Osteoblast (primary cell): ENCODE measurements around the gene CDHR1. TPM values are rescaled to one million over a fixed set of nuclear protein-coding genes. Genes with fewer than 3 reads are reported as not detected.
A peak's percentile ranks its signal among the peaks of the same experiment; 100 is the strongest.

Experiments used
- DNase-seq: peaks from one replicate; pipeline ENCODE4 v3.0.0; 2011; ENCODE audit warnings: low spot score, mixed read lengths; ENCODE audit not compliant: insufficient read length; ENCODE audit errors: missing footprints
- H2AFZ ChIP-seq: 2 replicates; pipeline ENCODE4 v1.6.0; 2011; ENCODE audit warnings: mild to moderate bottlenecking, low read length
- H3K27ac ChIP-seq: 2 replicates; pipeline ENCODE4 v1.5.1; 2011; ENCODE audit warnings: mild to moderate bottlenecking, low read depth, low read length, moderate library complexity
- H3K27me3 ChIP-seq: 2 replicates; pipeline ENCODE4 v1.6.0; 2012; ENCODE audit warnings: mild to moderate bottlenecking, control low read depth, inconsistent platforms, low read length, moderate library complexity; ENCODE audit not compliant: insufficient read depth
- H3K36me3 ChIP-seq: 2 replicates; pipeline ENCODE4 v1.5.1; 2011; ENCODE audit warnings: mild to moderate bottlenecking, low read length, control low read depth, moderate library complexity; ENCODE audit not compliant: insufficient read depth
- H3K4me1 ChIP-seq: 2 replicates; pipeline ENCODE4 v1.5.1; 2011; ENCODE audit warnings: mild to moderate bottlenecking, low read length, control low read depth, moderate library complexity; ENCODE audit not compliant: insufficient read depth
- H3K4me2 ChIP-seq: 2 replicates; pipeline ENCODE4 v1.6.0; 2011; ENCODE audit warnings: mild to moderate bottlenecking, low read length; ENCODE audit not compliant: insufficient read depth
- H3K4me3 ChIP-seq: fragments of 200-600 bp; sonication (generic); 3 replicates; pipeline ENCODE4 v1.5.1; 2012; ENCODE audit warnings: mild to moderate bottlenecking, low read length, inconsistent platforms; ENCODE audit not compliant: insufficient read depth
- H3K79me2 ChIP-seq: 2 replicates; pipeline ENCODE4 v1.6.0; 2012; ENCODE audit warnings: mild to moderate bottlenecking, low read length, control low read depth, inconsistent platforms; ENCODE audit not compliant: insufficient read depth
- H3K9me3 ChIP-seq: 2 replicates; pipeline ENCODE4 v1.5.1; 2011; ENCODE audit warnings: low read depth, low read length, control low read depth
- H4K20me1 ChIP-seq: 2 replicates; pipeline ENCODE4 v1.6.0; 2012; ENCODE audit warnings: mild to moderate bottlenecking, low read length, control low read depth; ENCODE audit not compliant: insufficient read depth
- CTCF ChIP-seq: IDR thresholded peaks from 2 replicates; pipeline ENCODE4 v1.5.1; 2011; ENCODE audit warnings: mild to moderate bottlenecking, low read depth, low read length, moderate library complexity; ENCODE audit errors: extremely low read depth
- total RNA-seq: library from RNA; depleted of rRNA; stranded (reverse); fragments of >200 nt; gene quantifications from 2 replicates; pipeline ENCODE4 v1.2.3, GENCODE V29; 2012

The CDHR1 gene
- total RNA-seq, 1 donor, result under 0.01 TPM

- DNase-seq, result peak; percentile 50
Observed at GRCh38 chr10:84237199-84238051, 43.1 kb downstream of the CDHR1 start.

GRCh38 chr10:84238909-84239308 lies 44.6 kb downstream of the CDHR1 start:
- DNase-seq, result no peak

More at GRCh38 chr10:84237199-84238051, 43.1 kb downstream of the CDHR1 start:
- no peak overlapping the region for H3K27ac ChIP-seq
- no peak overlapping the region for H2AFZ ChIP-seq
- H3K4me2 ChIP-seq, result no peak overlapping the region
- H3K4me3 ChIP-seq, result no peak overlapping the region
- H3K79me2 ChIP-seq, result no peaks in the 10 kb centered on the region
- H3K4me1 ChIP-seq, result no peaks in the 10 kb centered on the region
- no peak for TF ChIP-seq CTCF
- no peaks in the 10 kb centered on the region for H3K9me3 ChIP-seq
- no peaks in the 10 kb centered on the region for H4K20me1 ChIP-seq
- no peaks in the 10 kb centered on the region for H3K36me3 ChIP-seq
- H3K27me3 ChIP-seq, result no peaks in the 10 kb centered on the region

GRCh38 chr10:84241185-84241790 lies 47.0 kb downstream of the CDHR1 start, which contains the start of gene LRIT1:
TSS of gene LRIT1 (minus strand) at chr10:84241546. CDS start at chr10:84241439, 107 bp downstream.
- Histone ChIP-seq H3K36me3 (no peaks in the 10 kb centered on the region), H4K20me1 (no peaks in the 10 kb centered on the region), H3K27ac (no peak within 1 kb of the TSS), H3K9me3 (no peaks in the 10 kb centered on the region), H3K79me2 (no peaks in the 10 kb centered on the region), H3K4me2 (no peak within 1 kb of the TSS), H2AFZ (no peak within 1 kb of the TSS), H3K4me1 (no peaks in the 10 kb centered on the region), H3K27me3 (peaks cover 4% of the 10 kb centered on the region), H3K4me3 (no peak within 1 kb of the TSS)
- TF ChIP-seq CTCF, result no peak
- no peak for DNase-seq

More at GRCh38 chr10:84238909-84239308, 44.6 kb downstream of the CDHR1 start:
- Histone ChIP-seq H3K4me3 (no peak overlapping the region), H3K27ac (no peak overlapping the region), H3K27me3 (no peaks in the 10 kb centered on the region), H3K4me2 (no peak overlapping the region), H3K4me1 (no peaks in the 10 kb centered on the region), H3K36me3 (no peaks in the 10 kb centered on the region), H3K79me2 (no peaks in the 10 kb centered on the region), H3K9me3 (no peaks in the 10 kb centered on the region), H4K20me1 (no peaks in the 10 kb centered on the region), H2AFZ (no peak overlapping the region)
- TF ChIP-seq CTCF, result no peak

GRCh38 chr10:84243759-84244158 lies 49.4 kb downstream of the CDHR1 start:
- TF ChIP-seq CTCF, result no peak
- Histone ChIP-seq H3K27ac (no peak overlapping the region), H3K4me2 (no peak overlapping the region), H2AFZ (no peak overlapping the region), H3K4me3 (no peak overlapping the region), H3K4me1 (no peaks in the 10 kb centered on the region), H3K9me3 (no peaks in the 10 kb centered on the region), H3K27me3 (peaks cover 7% of the 10 kb centered on the region), H4K20me1 (no peaks in the 10 kb centered on the region), H3K36me3 (no peaks in the 10 kb centered on the region), H3K79me2 (no peaks in the 10 kb centered on the region)
- DNase-seq, result no peak
